SK-N-MC (cell line): ENCODE data around the gene RYR1.

Experiments
- DNase-seq: peaks from one replicate; pipeline ENCODE4 v3.0.0-alpha.2; 2011; ENCODE audit warnings: low read depth, low spot score
- H3K27ac ChIP-seq: fragments of 200-600 bp; sonication (generic); 2 replicates; pipeline ENCODE4 v1.5.1; 2016; ENCODE audit warnings: mixed run types
- H3K36me3 ChIP-seq: fragments of 200-600 bp; sonication (generic); 2 replicates; pipeline ENCODE4 v1.6.1; 2017; ENCODE audit warnings: antibody characterized with exemption, low read length, mixed read lengths; ENCODE audit not compliant: insufficient read depth
- H3K4me3 ChIP-seq: fragments of 200-600 bp; sonication (generic); 2 replicates; pipeline ENCODE4 v1.5.1; 2016
- H3K9ac ChIP-seq: fragments of 200-600 bp; sonication (generic); 2 replicates; pipeline ENCODE4 v1.8.0; 2017; ENCODE audit warnings: mixed run types, mixed read lengths; ENCODE audit not compliant: insufficient read length
- H3K9me3 ChIP-seq: fragments of 200-600 bp; sonication (generic); 2 replicates; pipeline ENCODE4 v1.6.1; 2017; ENCODE audit warnings: low read depth, mild to moderate bottlenecking, antibody characterized with exemption, low read length, moderate library complexity, mixed read lengths
- EZH2 ChIP-seq: fragments of 200-600 bp; sonication (generic); IDR thresholded peaks from one replicate; pipeline ENCODE4 v1.6.1; 2017; ENCODE audit warnings: antibody characterized with exemption
- FOXP2 ChIP-seq: optimal IDR thresholded peaks from 2 replicates; pipeline ENCODE3; 2011; ENCODE audit warnings: mild to moderate bottlenecking, moderate library complexity; ENCODE audit not compliant: insufficient read depth; ENCODE audit errors: extremely low read length, control extremely low read depth
- POLR2AphosphoS5 ChIP-seq: IDR thresholded peaks from 2 replicates; pipeline ENCODE4 v1.6.1; 2012; ENCODE audit warnings: mild to moderate bottlenecking, low read depth, low read length, borderline replicate concordance

RYR1 gene

DNA sequence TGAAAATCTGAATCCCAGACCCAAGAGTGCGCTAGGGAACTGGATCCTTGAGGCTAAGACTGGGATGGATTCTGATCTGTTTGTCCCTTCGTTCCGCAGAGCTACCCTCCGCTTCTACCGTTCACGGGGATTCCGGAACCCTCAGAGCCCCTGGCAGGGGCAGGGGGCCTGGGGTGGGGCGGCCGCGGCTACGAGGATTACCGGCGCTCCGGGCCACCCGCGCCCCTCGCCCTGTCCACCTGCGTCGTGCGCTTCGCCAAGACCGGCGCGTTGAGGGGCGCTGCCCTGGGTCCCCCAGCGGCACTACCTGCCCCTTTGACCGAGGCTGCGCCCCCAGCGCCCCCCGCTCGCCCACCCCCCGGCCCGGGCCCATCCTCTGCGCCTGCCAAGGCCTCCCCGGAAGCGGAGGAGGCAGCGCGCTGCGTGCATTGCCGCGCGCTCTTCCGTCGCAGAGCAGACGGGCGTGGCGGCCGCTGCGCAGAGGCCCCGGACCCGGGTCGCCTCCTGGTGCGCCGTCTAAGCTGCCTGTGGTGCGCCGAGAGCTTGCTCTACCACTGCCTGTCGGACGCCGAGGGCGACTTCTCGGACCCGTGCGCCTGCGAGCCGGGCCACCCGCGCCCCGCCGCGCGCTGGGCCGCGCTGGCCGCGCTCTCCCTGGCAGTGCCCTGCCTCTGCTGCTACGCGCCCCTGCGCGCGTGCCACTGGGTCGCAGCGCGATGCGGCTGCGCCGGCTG is 37.9 kb upstream of the RYR1 start:
- H3K27ac ChIP-seq: no peak overlapping the region
- TF ChIP-seq EZH2: no peak
- no peak for TF ChIP-seq FOXP2
- TF ChIP-seq POLR2AphosphoS5: no peak

DNA sequence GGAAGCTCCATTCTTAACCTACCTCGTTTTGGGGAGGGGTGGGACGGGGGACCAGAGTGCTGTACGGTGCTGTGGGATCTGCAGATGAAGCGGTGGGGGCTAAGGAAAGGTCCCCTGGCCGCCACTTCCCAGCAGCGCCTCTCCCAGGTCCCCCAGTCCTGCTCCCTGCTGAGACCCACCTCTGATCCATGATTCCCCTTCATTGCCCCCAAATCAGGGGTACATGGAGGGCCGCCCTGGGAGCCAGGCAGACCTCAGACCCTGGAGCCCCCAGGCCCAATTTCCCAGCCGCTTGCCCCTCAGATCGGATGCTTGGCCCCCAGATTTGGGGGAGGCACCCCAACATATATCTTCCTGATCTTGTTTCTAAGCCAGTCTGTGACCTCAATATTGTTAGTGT is 34.4 kb upstream of the RYR1 start:
- no peak overlapping the region for H3K27ac ChIP-seq
- no peaks in the 10 kb centered on the region for H3K9me3 ChIP-seq
- H3K4me3 ChIP-seq: no peak overlapping the region
- DNase-seq: no peak
- H3K36me3 ChIP-seq: no peaks in the 10 kb centered on the region
- H3K9ac ChIP-seq: no peak overlapping the region
- TF ChIP-seq FOXP2: no peak
- TF ChIP-seq POLR2AphosphoS5: no peak
- TF ChIP-seq EZH2: no peak

More for the DNA sequence above, 37.9 kb upstream of the RYR1 start:
- Histone ChIP-seq H3K9ac (no peak overlapping the region), H3K36me3 (no peaks in the 10 kb centered on the region), H3K4me3 (no peak overlapping the region), H3K9me3 (no peaks in the 10 kb centered on the region)
- DNase-seq: no peak

DNA sequence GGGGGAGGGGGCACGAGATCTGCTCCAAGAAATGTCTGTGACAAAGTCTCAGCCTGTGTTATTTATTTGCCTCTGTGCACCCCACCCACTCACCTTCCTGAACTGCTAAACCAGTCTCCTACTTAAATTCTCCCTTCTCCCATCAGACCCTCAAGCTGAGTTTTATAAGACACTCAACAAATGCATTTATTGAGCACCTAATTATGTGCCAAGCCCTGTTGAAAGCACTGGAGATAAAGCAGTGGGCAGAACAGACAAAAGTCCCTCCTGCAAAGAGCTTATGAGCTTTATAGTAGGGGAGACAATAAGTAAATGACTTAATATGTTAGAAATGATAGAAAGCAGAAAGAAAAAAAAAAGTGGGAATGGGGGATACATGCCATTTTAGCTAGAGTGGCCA is 34.0 kb upstream of the RYR1 start:
- no peaks in the 10 kb centered on the region for H3K9me3 ChIP-seq
- no peaks in the 10 kb centered on the region for H3K36me3 ChIP-seq
- no peak overlapping the region for H3K4me3 ChIP-seq
- no peak for DNase-seq
- H3K9ac ChIP-seq: no peak overlapping the region
- TF ChIP-seq EZH2: no peak
- TF ChIP-seq FOXP2: no peak
- no peak for TF ChIP-seq POLR2AphosphoS5
- no peak overlapping the region for H3K27ac ChIP-seq

DNA sequence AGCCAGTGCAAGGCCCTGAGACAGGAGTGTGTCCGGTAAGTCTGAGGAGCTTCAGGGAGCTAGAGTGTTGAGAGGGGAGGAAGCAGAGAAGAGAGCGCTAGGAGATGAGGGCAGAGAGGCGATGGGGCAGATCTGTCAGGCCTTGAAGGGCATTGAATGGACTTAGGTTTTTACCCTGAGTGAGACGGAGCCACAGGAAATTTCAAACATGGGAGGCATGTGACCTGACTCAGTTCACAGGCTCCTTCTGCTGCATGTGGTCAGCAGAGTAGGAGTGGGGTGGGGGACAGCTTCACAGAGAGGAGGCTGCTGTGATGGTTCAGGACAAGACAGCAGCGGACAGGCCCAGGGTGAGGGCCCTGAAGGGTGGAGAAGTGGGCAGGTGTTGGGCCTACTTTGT is 33.1 kb upstream of the RYR1 start:
- H3K36me3 ChIP-seq: no peaks in the 10 kb centered on the region
- H3K27ac ChIP-seq: no peak overlapping the region
- no peak overlapping the region for H3K4me3 ChIP-seq
- H3K9ac ChIP-seq: no peak overlapping the region
- H3K9me3 ChIP-seq: no peaks in the 10 kb centered on the region
- TF ChIP-seq EZH2 (no peak), FOXP2 (no peak), POLR2AphosphoS5 (no peak)
- no peak for DNase-seq

DNA sequence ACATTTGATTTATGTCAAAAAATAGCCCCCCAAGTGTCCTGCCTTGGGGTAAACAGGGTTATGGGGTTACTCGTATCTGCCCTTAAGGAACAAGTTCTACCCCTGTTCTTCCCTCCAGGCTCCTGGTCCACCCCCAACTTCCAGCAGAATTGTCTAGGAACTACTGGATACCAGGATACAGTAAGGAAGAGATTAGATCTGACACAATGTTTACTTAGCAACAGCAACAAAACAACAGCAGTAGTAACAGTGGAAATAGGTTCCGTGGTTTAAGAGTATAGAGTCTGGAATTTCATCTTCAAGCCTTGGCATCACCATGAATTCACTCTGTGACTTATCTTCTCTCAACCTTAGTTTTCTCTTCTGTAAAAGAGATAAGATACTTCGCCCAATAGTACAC is 32.3 kb upstream of the RYR1 start:
- Histone ChIP-seq H3K9me3 (no peaks in the 10 kb centered on the region), H3K36me3 (no peaks in the 10 kb centered on the region), H3K4me3 (no peak overlapping the region), H3K27ac (no peak overlapping the region), H3K9ac (no peak overlapping the region)
- TF ChIP-seq POLR2AphosphoS5 (no peak), FOXP2 (no peak), EZH2 (no peak)
- no peak for DNase-seq

DNA sequence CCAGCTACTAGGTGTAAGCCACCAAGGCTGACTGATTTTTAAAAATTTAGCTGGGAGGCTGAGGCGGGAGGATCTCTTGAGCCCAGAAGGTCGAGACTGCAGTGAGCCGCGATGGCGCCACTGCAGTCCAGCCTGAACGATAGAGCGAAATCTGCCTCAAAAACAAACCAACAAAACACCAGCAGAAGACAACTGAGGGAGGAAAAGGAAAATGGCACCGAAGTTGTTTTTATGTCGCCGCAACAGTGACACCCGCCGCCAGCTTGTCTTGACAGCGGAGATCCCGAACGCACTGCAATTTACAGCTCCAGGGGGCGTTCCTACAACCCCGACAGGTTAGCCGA is 30.9 kb upstream of the RYR1 start:
- no peak for TF ChIP-seq EZH2
- TF ChIP-seq POLR2AphosphoS5: no peak
- no peak for TF ChIP-seq FOXP2

DNA sequence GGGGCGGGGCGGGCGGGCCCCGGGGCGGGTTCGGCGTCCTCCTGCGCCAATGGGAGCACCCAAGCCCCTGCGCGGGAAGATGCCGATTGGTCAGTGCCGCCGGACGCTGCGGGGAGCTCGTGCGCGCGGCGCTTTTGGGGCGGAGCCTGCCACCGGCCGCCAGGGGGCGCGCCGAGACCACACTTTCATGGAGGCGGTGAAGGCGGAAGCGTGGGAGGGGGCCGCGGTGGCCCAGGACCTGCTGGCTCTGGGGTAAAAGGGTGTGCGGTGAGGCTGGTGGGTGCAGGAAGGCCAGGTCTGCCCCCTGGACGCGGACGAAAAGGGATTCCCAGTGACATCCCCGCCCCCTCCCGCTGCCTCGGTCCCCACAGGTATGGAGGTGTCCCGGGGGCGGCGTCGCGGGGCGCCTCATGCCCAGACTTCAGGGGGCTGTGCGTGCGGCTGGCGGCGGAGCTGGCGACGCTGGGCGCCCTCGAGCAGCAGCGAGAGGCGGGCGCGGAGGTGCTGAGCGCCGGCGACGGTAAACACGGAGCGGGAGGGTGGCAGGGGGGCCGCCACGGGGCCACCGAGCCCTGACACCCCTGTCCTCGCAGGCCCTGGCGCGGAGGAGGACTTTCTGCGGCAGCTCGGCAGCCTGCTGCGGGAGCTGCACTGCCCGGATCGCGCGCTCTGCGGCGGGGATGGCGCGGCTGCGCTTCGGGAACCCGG is 30.4 kb upstream of the RYR1 start, which contains the start of gene FAM98C:
Gene FAM98C (plus strand): TSS at position 127 of the 708 bp plus-strand sequence. CDS start 61 bp downstream, at position 188.
- TF ChIP-seq POLR2AphosphoS5 (no peak; the same call in 1 of the 2 replicates), FOXP2 (no peak), EZH2 (no peak)
- no peak within 1 kb of the TSS for H3K27ac ChIP-seq

More for the DNA sequence above, 30.9 kb upstream of the RYR1 start:
- Histone ChIP-seq H3K27ac (no peak overlapping the region), H3K4me3 (peak overlapping the region; percentile 86), H3K36me3 (no peaks in the 10 kb centered on the region), H3K9ac (no peak overlapping the region), H3K9me3 (no peaks in the 10 kb centered on the region)
- no peak for DNase-seq

DNA sequence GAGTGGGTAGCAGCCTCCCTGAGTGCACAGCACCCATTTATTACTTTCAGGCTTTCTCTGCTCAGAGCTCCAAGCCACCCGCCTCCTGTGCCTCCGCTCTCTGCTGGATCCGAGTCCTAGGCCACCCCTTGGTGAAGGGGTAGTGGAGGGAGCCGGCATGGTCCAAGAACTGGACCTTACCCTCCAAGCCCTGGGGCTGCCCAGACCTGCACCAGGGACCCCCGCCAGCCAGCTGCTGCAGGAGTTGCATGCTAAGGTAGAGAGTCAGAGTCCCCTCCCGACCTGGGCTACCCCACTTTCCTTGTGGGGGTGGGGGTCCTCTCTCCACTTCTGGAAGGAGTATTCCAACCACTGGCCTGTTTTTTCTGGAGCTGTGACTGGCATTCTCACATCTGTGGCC is 28.6 kb upstream of the RYR1 start:
- Histone ChIP-seq H3K4me3 (no peak overlapping the region), H3K9ac (no peak overlapping the region), H3K9me3 (no peaks in the 10 kb centered on the region), H3K36me3 (no peaks in the 10 kb centered on the region), H3K27ac (no peak overlapping the region)
- TF ChIP-seq POLR2AphosphoS5 (no peak), EZH2 (no peak), FOXP2 (no peak)
- no peak for DNase-seq

More for the DNA sequence above, 30.4 kb upstream of the RYR1 start, which contains the start of gene FAM98C:
- Histone ChIP-seq H3K36me3 (no peaks in the 10 kb centered on the region), H3K4me3 (peak within 1 kb of the TSS; percentile 86), H3K9me3 (no peaks in the 10 kb centered on the region), H3K9ac (peak within 1 kb of the TSS; percentile 72)
- DNase-seq: peak; percentile 87

DNA sequence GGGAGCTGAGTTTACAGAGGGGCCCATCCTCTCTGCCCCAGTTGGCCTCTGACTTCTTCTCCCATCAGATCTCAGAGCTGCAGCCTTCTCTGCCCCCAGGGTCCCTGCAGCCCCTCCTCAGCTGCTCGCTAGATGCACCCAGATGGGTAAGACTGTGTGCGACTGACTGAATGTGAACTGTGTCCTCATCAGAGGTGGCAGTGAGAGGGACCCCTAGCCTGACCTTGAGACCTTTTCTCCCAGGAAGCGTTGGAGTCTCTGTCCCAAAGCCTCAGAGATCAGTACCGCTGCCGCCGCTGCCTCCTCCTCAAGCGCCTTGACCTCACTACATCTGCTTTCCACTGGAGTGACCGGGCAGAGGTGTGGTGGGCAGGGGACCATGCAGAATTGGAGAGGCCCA is 28.2 kb upstream of the RYR1 start:
- no peak for TF ChIP-seq EZH2
- no peak for TF ChIP-seq FOXP2
- TF ChIP-seq POLR2AphosphoS5: no peak
- H3K4me3 ChIP-seq: no peak overlapping the region
- no peak overlapping the region for H3K27ac ChIP-seq
- no peak for DNase-seq
- no peak overlapping the region for H3K9ac ChIP-seq
- H3K9me3 ChIP-seq: no peaks in the 10 kb centered on the region
- H3K36me3 ChIP-seq: no peaks in the 10 kb centered on the region
